Progenitor cell of endocrine pancreas (in vitro differentiated cells): ENCODE results near the gene AFAP1L1. TPM values are rescaled to one million over a fixed set of nuclear protein-coding genes. Genes with fewer than 3 reads are reported as not detected.

Source experiments
- DNase-seq: peaks from one replicate; pipeline ENCODE4 v3.0.0; 2021; ENCODE audit warnings: low spot score; ENCODE audit not compliant: unreplicated experiment
- H3K27ac Mint-ChIP-seq: 2 replicates; pipeline ENCODE4 v1.8.0; 2021; ENCODE audit warnings: mild to moderate bottlenecking, moderate library complexity, mixed read lengths
- H3K27me3 Mint-ChIP-seq: 2 replicates; pipeline ENCODE4 v1.8.0; 2021; ENCODE audit warnings: mixed read lengths
- H3K36me3 Mint-ChIP-seq: 2 replicates; pipeline ENCODE4 v1.8.0; 2022; ENCODE audit warnings: mixed read lengths; ENCODE audit not compliant: insufficient read depth
- H3K4me1 Mint-ChIP-seq: 2 replicates; pipeline ENCODE4 v1.8.0; 2021; ENCODE audit warnings: low read depth, mixed read lengths
- H3K4me3 Mint-ChIP-seq: 2 replicates; pipeline ENCODE4 v1.8.0; 2021; ENCODE audit warnings: low read depth, mild to moderate bottlenecking, moderate library complexity, mixed read lengths
- H3K9me3 Mint-ChIP-seq: 2 replicates; pipeline ENCODE4 v1.8.0; 2021; ENCODE audit warnings: low read depth, mixed read lengths
- CTCF ChIP-seq: fragments of 200-600 bp; sonication (generic); IDR thresholded peaks from one replicate; pipeline ENCODE4 v1.5.0; 2021; ENCODE audit warnings: antibody characterized with exemption, mild to moderate bottlenecking; ENCODE audit not compliant: unreplicated experiment
- total RNA-seq: library from RNA; stranded (reverse); gene quantifications from 2 replicates; pipeline ENCODE4 v1.2.1, GENCODE V29; 2021

The AFAP1L1 gene
- total RNA-seq, 1 donor from 2014 or later, result 0.69 TPM

GRCh38 chr5:149323210-149323609 is 51.6 kb downstream of the AFAP1L1 start:
- Mint-ChIP-seq H3K27me3 (no peaks in the 10 kb centered on the region), H3K9me3 (no peaks in the 10 kb centered on the region), H3K4me3 (no peak overlapping the region), H3K36me3 (no peaks in the 10 kb centered on the region), H3K27ac (no peak overlapping the region), H3K4me1 (peaks cover 8% of the 10 kb centered on the region)
- no peak for DNase-seq
- no peak for TF ChIP-seq CTCF

- Mint-ChIP-seq H3K36me3 (no peaks in the 10 kb centered on the region), H3K27me3 (no peaks in the 10 kb centered on the region), H3K4me3 (no peak overlapping the region), H3K9me3 (no peaks in the 10 kb centered on the region), H3K4me1 (peaks cover 8% of the 10 kb centered on the region), H3K27ac (no peak overlapping the region)
- DNase-seq, result no peak
- TF ChIP-seq CTCF, result no peak
Measured at GRCh38 chr5:149323621-149324205, 52.1 kb downstream of the AFAP1L1 start.

- Mint-ChIP-seq H3K27me3 (no peaks in the 10 kb centered on the region), H3K36me3 (no peaks in the 10 kb centered on the region), H3K27ac (no peak overlapping the region), H3K4me1 (peaks cover 8% of the 10 kb centered on the region), H3K9me3 (no peaks in the 10 kb centered on the region), H3K4me3 (no peak overlapping the region)
- TF ChIP-seq CTCF, result no peak
- no peak for DNase-seq
Measured at GRCh38 chr5:149324641-149325040, 53.0 kb downstream of the AFAP1L1 start.

GRCh38 chr5:149325166-149325735 is 53.6 kb downstream of the AFAP1L1 start:
- Mint-ChIP-seq H3K9me3 (no peaks in the 10 kb centered on the region), H3K27ac (no peak overlapping the region), H3K4me3 (no peak overlapping the region), H3K4me1 (peaks cover 8% of the 10 kb centered on the region), H3K27me3 (no peaks in the 10 kb centered on the region), H3K36me3 (no peaks in the 10 kb centered on the region)
- TF ChIP-seq CTCF, result no peak
- no peak for DNase-seq

- TF ChIP-seq CTCF, result no peak
- H3K27ac Mint-ChIP-seq, result no peak overlapping the region
- H3K4me1 Mint-ChIP-seq, result peaks cover 5% of the 10 kb centered on the region
- no peak for DNase-seq
- no peaks in the 10 kb centered on the region for H3K36me3 Mint-ChIP-seq
- no peaks in the 10 kb centered on the region for H3K9me3 Mint-ChIP-seq
- H3K4me3 Mint-ChIP-seq, result no peak overlapping the region
- no peaks in the 10 kb centered on the region for H3K27me3 Mint-ChIP-seq
Measured at GRCh38 chr5:149325894-149326293, 54.2 kb downstream of the AFAP1L1 start.
